GM23338 (cell line): ENCODE measurements around the gene NTM. TPM values are rescaled to one million over a fixed set of nuclear protein-coding genes. Genes with fewer than 3 reads are reported as not detected.

ENCODE experiments used
- ATAC-seq: fragments of 200-7000 bp; cut with Tn5 transposase; 3 replicates; pipeline ENCODE4 v1.9.1; 2020
- DNase-seq: peaks from one replicate; pipeline ENCODE4 v3.0.0-alpha.2; 2015; ENCODE audit warnings: low spot score
- H2AFZ ChIP-seq: fragments of 200-600 bp; sonication (generic); 2 replicates; pipeline ENCODE4 v1.8.0; 2016; ENCODE audit warnings: antibody characterized with exemption, mild to moderate bottlenecking, moderate library complexity
- H3F3A ChIP-seq: fragments of 200-600 bp; sonication (generic); replicated peaks from 2 replicates; pipeline ENCODE4 v1.8.0; 2017; ENCODE audit warnings: antibody characterized with exemption, mixed run types, low read depth
- H3K27ac ChIP-seq: fragments of 200-600 bp; sonication (generic); 2 replicates; pipeline ENCODE4 v1.6.1; 2016; ENCODE audit warnings: low read depth
- H3K27me3 ChIP-seq: fragments of 200-600 bp; sonication (generic); 2 replicates; pipeline ENCODE4 v1.8.0; 2016; ENCODE audit warnings: mild to moderate bottlenecking, mixed run types, moderate library complexity; ENCODE audit not compliant: insufficient read depth
- H3K36me3 ChIP-seq: fragments of 200-600 bp; sonication (generic); 2 replicates; pipeline ENCODE4 v1.8.0; 2016; ENCODE audit warnings: mild to moderate bottlenecking; ENCODE audit not compliant: insufficient read depth
- H3K4me1 ChIP-seq: fragments of 200-600 bp; sonication (generic); 2 replicates; pipeline ENCODE4 v1.8.0; 2016; ENCODE audit warnings: mild to moderate bottlenecking, moderate library complexity; ENCODE audit not compliant: insufficient read depth
- H3K4me2 ChIP-seq: fragments of 200-600 bp; sonication (generic); 2 replicates; pipeline ENCODE4 v1.7.1; 2017; ENCODE audit warnings: mixed run types
- H3K4me3 ChIP-seq: fragments of 200-600 bp; sonication (generic); 2 replicates; pipeline ENCODE4 v1.6.1; 2016; ENCODE audit warnings: mixed run types
- H3K79me2 ChIP-seq: fragments of 200-600 bp; sonication (generic); replicated peaks from 2 replicates; pipeline ENCODE4 v1.8.0; 2017; ENCODE audit warnings: mild to moderate bottlenecking; ENCODE audit not compliant: insufficient read depth
- H3K9me2 ChIP-seq: fragments of 200-600 bp; sonication (generic); 2 replicates; pipeline ENCODE4 v1.8.0; 2017; ENCODE audit not compliant: insufficient read depth
- H4K20me1 ChIP-seq: fragments of 200-600 bp; sonication (generic); replicated peaks from 2 replicates; pipeline ENCODE4 v1.8.0; 2017; ENCODE audit warnings: mild to moderate bottlenecking; ENCODE audit not compliant: insufficient read depth
- H3K27ac Mint-ChIP-seq: 2 replicates; pipeline ENCODE4 v1.8.0; 2020; ENCODE audit warnings: inconsistent platforms, mild to moderate bottlenecking, moderate library complexity, mixed read lengths
- H3K27me3 Mint-ChIP-seq: 3 replicates; pipeline ENCODE4 v1.8.0; 2022; ENCODE audit warnings: low read depth, mild to moderate bottlenecking, moderate library complexity, mixed read lengths, inconsistent platforms; ENCODE audit not compliant: insufficient read depth, poor library complexity
- H3K36me3 Mint-ChIP-seq: 3 replicates; pipeline ENCODE4 v1.8.0; 2021; ENCODE audit warnings: low read depth, mild to moderate bottlenecking, inconsistent platforms, moderate library complexity, mixed read lengths
- H3K4me1 Mint-ChIP-seq: 3 replicates; pipeline ENCODE4 v1.8.0; 2020; ENCODE audit warnings: mild to moderate bottlenecking, inconsistent platforms, mixed read lengths
- H3K4me3 Mint-ChIP-seq: 3 replicates; pipeline ENCODE4 v1.8.0; 2021; ENCODE audit warnings: moderate library complexity, mild to moderate bottlenecking, inconsistent platforms, mixed read lengths
- H3K9me3 Mint-ChIP-seq: 3 replicates; pipeline ENCODE4 v1.8.0; 2020; ENCODE audit warnings: moderate library complexity, mild to moderate bottlenecking, inconsistent platforms, mixed read lengths
- CREB1 ChIP-seq: fragments of 250-450 bp; sonication (Bioruptor Pico); IDR thresholded peaks from 2 replicates; pipeline ENCODE4 v1.5.0; 2020; ENCODE audit warnings: low read depth, mild to moderate bottlenecking, moderate library complexity
- ETS1 ChIP-seq: IDR thresholded peaks from 2 replicates; pipeline ENCODE4 v1.6.1; 2016; ENCODE audit warnings: antibody characterized with exemption
- EZH2 ChIP-seq: fragments of 200-600 bp; sonication (generic); IDR thresholded peaks from one replicate; pipeline ENCODE4 v1.8.0; 2017; ENCODE audit warnings: antibody characterized with exemption, mild to moderate bottlenecking, low read depth; ENCODE audit not compliant: unreplicated experiment
- EZH2phosphoT487 ChIP-seq: fragments of 200-600 bp; sonication (generic); IDR thresholded peaks from one replicate; pipeline ENCODE4 v1.8.1; 2018; ENCODE audit warnings: antibody characterized with exemption; ENCODE audit not compliant: unreplicated experiment
- JUNB ChIP-seq: IDR thresholded peaks from one replicate; pipeline ENCODE4 v1.6.1; 2016; ENCODE audit warnings: antibody characterized with exemption; ENCODE audit not compliant: unreplicated experiment
- NANOG ChIP-seq: IDR thresholded peaks from 2 replicates; pipeline ENCODE4 v1.6.1; 2016; ENCODE audit warnings: antibody characterized with exemption, borderline replicate concordance
- ZNF114 ChIP-seq: fragments of 250-450 bp; sonication (Bioruptor Pico); IDR thresholded peaks from 2 replicates; pipeline ENCODE4 v1.5.0; 2020; ENCODE audit warnings: mild to moderate bottlenecking, moderate library complexity
- polyA plus RNA-seq: library from polyadenylated mRNA; unstranded; fragments of >200 nt; fragmentation: Nextera tagmentation; extraction: Ambion mirVana; gene quantifications from 2 replicates; pipeline ENCODE4 v1.2.1, GENCODE V29; 2016
- total RNA-seq: library from RNA; depleted of rRNA; stranded (reverse); fragments of >200 nt; shearing (Covaris generic); gene quantifications from 2 replicates; pipeline ENCODE4 v1.2.3, GENCODE V29; 2014
- TF ChIP-seq, protein P1 (sequence below): fragments of 250-450 bp; sonication (Bioruptor Pico); IDR thresholded peaks from 2 replicates; pipeline ENCODE4 v1.5.0; 2020; ENCODE audit warnings: mild to moderate bottlenecking, moderate library complexity

Gene NTM
- total and polyA plus RNA-seq, 2 experiments from 2014 or later, result 10.6 to 14.6 TPM

DNA sequence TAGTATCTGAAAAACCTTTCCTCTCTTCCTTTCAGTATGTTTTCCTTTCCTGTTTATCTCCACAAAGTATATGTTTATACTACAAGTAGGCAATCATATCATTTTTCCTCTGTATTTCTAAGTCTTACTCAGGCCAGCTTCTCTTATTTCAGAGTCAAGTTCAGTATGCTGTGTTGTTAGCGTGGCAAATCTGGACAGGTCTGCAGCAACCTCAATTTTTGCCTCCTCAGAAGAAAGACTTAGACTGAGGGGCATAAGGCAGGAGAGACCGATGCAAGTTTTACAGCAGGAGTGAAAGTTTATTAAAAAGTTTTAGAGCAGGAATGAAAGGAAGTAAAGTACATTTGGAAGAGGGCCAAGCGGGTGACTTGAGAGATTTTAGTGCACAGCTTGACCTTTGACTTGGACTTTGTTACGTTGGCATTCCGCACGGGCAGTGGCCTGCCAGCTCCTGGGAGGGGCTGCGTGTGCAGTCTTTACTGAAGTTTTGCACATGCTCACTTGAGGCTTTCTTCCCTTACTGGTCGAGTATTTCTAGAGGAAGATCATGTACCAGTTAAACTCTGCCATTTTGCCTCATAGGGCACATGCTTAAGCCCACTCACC lies 343.2 kb downstream of the NTM start (continued):
- TF ChIP-seq, protein P1, sequence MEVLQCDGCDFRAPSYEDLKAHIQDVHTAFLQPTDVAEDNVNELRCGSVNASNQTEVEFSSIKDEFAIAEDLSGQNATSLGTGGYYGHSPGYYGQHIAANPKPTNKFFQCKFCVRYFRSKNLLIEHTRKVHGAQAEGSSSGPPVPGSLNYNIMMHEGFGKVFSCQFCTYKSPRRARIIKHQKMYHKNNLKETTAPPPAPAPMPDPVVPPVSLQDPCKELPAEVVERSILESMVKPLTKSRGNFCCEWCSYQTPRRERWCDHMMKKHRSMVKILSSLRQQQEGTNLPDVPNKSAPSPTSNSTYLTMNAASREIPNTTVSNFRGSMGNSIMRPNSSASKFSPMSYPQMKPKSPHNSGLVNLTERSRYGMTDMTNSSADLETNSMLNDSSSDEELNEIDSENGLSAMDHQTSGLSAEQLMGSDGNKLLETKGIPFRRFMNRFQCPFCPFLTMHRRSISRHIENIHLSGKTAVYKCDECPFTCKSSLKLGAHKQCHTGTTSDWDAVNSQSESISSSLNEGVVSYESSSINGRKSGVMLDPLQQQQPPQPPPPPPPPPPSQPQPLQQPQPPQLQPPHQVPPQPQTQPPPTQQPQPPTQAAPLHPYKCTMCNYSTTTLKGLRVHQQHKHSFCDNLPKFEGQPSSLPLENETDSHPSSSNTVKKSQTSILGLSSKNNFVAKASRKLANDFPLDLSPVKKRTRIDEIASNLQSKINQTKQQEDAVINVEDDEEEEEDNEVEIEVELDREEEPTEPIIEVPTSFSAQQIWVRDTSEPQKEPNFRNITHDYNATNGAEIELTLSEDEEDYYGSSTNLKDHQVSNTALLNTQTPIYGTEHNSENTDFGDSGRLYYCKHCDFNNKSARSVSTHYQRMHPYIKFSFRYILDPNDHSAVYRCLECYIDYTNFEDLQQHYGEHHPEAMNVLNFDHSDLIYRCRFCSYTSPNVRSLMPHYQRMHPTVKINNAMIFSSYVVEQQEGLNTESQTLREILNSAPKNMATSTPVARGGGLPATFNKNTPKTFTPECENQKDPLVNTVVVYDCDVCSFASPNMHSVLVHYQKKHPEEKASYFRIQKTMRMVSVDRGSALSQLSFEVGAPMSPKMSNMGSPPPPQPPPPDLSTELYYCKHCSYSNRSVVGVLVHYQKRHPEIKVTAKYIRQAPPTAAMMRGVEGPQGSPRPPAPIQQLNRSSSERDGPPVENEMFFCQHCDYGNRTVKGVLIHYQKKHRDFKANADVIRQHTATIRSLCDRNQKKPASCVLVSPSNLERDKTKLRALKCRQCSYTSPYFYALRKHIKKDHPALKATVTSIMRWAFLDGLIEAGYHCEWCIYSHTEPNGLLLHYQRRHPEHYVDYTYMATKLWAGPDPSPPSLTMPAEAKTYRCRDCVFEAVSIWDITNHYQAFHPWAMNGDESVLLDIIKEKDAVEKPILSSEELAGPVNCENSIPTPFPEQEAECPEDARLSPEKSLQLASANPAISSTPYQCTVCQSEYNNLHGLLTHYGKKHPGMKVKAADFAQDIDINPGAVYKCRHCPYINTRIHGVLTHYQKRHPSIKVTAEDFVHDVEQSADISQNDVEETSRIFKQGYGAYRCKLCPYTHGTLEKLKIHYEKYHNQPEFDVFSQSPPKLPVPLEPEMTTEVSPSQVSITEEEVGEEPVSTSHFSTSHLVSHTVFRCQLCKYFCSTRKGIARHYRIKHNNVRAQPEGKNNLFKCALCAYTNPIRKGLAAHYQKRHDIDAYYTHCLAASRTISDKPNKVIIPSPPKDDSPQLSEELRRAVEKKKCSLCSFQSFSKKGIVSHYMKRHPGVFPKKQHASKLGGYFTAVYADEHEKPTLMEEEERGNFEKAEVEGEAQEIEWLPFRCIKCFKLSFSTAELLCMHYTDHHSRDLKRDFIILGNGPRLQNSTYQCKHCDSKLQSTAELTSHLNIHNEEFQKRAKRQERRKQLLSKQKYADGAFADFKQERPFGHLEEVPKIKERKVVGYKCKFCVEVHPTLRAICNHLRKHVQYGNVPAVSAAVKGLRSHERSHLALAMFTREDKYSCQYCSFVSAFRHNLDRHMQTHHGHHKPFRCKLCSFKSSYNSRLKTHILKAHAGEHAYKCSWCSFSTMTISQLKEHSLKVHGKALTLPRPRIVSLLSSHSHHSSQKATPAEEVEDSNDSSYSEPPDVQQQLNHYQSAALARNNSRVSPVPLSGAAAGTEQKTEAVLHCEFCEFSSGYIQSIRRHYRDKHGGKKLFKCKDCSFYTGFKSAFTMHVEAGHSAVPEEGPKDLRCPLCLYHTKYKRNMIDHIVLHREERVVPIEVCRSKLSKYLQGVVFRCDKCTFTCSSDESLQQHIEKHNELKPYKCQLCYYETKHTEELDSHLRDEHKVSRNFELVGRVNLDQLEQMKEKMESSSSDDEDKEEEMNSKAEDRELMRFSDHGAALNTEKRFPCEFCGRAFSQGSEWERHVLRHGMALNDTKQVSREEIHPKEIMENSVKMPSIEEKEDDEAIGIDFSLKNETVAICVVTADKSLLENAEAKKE (CRISPR knock-in tag), result no peak
- TF ChIP-seq EZH2phosphoT487 (no peak), ETS1 (no peak)

DNA sequence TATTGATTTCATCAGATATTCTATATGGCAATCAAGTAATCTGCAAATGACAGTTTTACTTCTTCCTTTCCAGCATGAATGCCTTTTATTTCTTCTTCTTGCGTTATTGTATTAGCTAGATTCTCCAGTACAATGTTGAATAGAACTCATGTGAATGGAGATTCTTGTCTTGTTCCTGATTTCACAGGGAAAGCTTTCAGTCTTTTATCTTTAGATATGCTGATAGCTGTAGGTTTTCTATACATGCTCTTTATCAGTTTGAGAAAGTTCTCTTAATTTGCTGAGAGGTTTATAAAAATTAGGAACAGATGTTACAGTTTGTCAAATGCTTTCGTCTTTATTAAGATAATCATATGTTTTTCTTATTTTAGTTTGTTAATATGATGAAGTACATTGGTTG lies 347.2 kb downstream of the NTM start:
- Histone ChIP-seq H3K9me2 (no peaks in the 10 kb centered on the region; the same call in none of the 2 replicates), H2AFZ (no peak overlapping the region), H3K36me3 (no peaks in the 10 kb centered on the region), H4K20me1 (no peaks in the 10 kb centered on the region), H3K4me1 (no peaks in the 10 kb centered on the region), H3K4me2 (no peak overlapping the region), H3K27me3 (no peaks in the 10 kb centered on the region), H3F3A (no peaks in the 10 kb centered on the region), H3K27ac (no peak overlapping the region), H3K79me2 (no peaks in the 10 kb centered on the region), H3K4me3 (no peak overlapping the region)
- ATAC-seq (no peak), DNase-seq (no peak)
- H3K4me3 Mint-ChIP-seq, result no peak overlapping the region
- H3K9me3 Mint-ChIP-seq, result peaks cover under 1% of the 10 kb centered on the region; the same call in 1 of the 3 replicates
- H3K27ac Mint-ChIP-seq, result no peak overlapping the region
- no peaks in the 10 kb centered on the region for H3K4me1 Mint-ChIP-seq
- H3K36me3 Mint-ChIP-seq, result no peaks in the 10 kb centered on the region
- peaks cover 4% of the 10 kb centered on the region for H3K27me3 Mint-ChIP-seq
- TF ChIP-seq EZH2 (no peak), JUNB (no peak), NANOG (no peak), ZNF114 (CRISPR knock-in tag) (no peak), CREB1 (no peak), EZH2phosphoT487 (no peak)
- TF ChIP-seq, protein P1 (CRISPR knock-in tag), result no peak
